Lung (tissue), 12 donors: ENCODE measurements around the gene GPX3. TPM values are rescaled to one million over a fixed set of nuclear protein-coding genes. Genes with fewer than 3 reads are reported as not detected.

Source experiments
- ATAC-seq: fragments of 200-7000 bp; cut with Tn5 transposase; one replicate; pipeline ENCODE4 v1.9.1; 2020; ENCODE audit warnings: moderate number of reproducible peaks; ENCODE audit not compliant: insufficient read depth, low FRiP score
- DNase-seq, 3 donors: peaks; one replicate each; pipeline ENCODE4 v3.0.0-alpha.2; 2013 to 2017
- H3K27ac ChIP-seq, 2 donors: one replicate each; pipeline ENCODE4 v1.5.1; 2013; ENCODE audit warnings: mild to moderate bottlenecking in 2 of 2, moderate library complexity in 2 of 2, control low read depth in 1 of 2, inconsistent platforms in 1 of 2, low read depth in 1 of 2, low read length in 1 of 2
- H3K27me3 ChIP-seq, 3 donors: one replicate each; pipeline ENCODE4 v1.5.1; 2013; ENCODE audit warnings: low read length in 2 of 3; ENCODE audit not compliant: control insufficient read depth in 3 of 3, insufficient read depth in 3 of 3
- H3K36me3 ChIP-seq, 4 donors: one replicate each; pipeline ENCODE4 v1.5.1; 2013; ENCODE audit warnings: low read length in 4 of 4, mild to moderate bottlenecking in 1 of 4, moderate library complexity in 1 of 4; ENCODE audit not compliant: control insufficient read depth in 4 of 4, insufficient read depth in 4 of 4
- H3K4me1 ChIP-seq, 5 donors: one replicate each; pipeline ENCODE4 v1.5.1; 2013; ENCODE audit warnings: low read length in 5 of 5, mild to moderate bottlenecking in 2 of 5, moderate library complexity in 1 of 5; ENCODE audit not compliant: control insufficient read depth in 5 of 5, insufficient read depth in 5 of 5
- H3K4me3 ChIP-seq: one replicate; pipeline ENCODE4 v1.5.1; 2013; ENCODE audit warnings: mild to moderate bottlenecking, control low read depth, moderate library complexity
- H3K9ac ChIP-seq, 2 donors: one replicate each; pipeline ENCODE4 v1.5.1; 2013; ENCODE audit warnings: low read length in 2 of 2, control low read depth in 1 of 2; ENCODE audit not compliant: insufficient read depth in 1 of 2
- H3K9me3 ChIP-seq, 4 donors: one replicate each; pipeline ENCODE4 v1.5.1; 2013; ENCODE audit warnings: low read length in 3 of 4, mild to moderate bottlenecking in 1 of 4, moderate library complexity in 1 of 4; ENCODE audit not compliant: control insufficient read depth in 4 of 4, insufficient read depth in 3 of 4
- WGBS, 2 donors: extraction: QIAGEN DNeasy Blood & Tissue Kit; methylation state at CpG; one replicate each; pipeline ENCODE4 v1.1.7; 2013; 5-methylcytosine and 5-hydroxymethylcytosine counted together
- polyA plus RNA-seq, 2 donors: library from polyadenylated mRNA; stranded (reverse); fragments of 200-250 nt; gene quantifications; one replicate each; pipeline ENCODE4 v1.2.1, GENCODE V29; 2013
- total RNA-seq, 2 donors: library from RNA; depleted of rRNA in 1 of 2; stranded (reverse); fragments of >200 nt in 1 of 2; gene quantifications; one replicate each; pipeline ENCODE4 v1.2.1, GENCODE V29; 2014 to 2021
- TF ChIP-seq, protein P1 (sequence below): IDR thresholded peaks from 2 replicates; pipeline ENCODE4 v1.5.1; 2012; ENCODE audit warnings: mild to moderate bottlenecking; ENCODE audit errors: control extremely low read depth, extremely low read depth
- donor health status: control.
- donor health status: control.
- donor health status: Bipolar disorder and iron deficiency.
- donor health status: healthy.
- donor health status: DM: yes; HTN: yes; CAD: no.

Gene GPX3
- total and polyA plus RNA-seq, 4 donors, result 99.0 to 1,457 (median 826) TPM

DNA sequence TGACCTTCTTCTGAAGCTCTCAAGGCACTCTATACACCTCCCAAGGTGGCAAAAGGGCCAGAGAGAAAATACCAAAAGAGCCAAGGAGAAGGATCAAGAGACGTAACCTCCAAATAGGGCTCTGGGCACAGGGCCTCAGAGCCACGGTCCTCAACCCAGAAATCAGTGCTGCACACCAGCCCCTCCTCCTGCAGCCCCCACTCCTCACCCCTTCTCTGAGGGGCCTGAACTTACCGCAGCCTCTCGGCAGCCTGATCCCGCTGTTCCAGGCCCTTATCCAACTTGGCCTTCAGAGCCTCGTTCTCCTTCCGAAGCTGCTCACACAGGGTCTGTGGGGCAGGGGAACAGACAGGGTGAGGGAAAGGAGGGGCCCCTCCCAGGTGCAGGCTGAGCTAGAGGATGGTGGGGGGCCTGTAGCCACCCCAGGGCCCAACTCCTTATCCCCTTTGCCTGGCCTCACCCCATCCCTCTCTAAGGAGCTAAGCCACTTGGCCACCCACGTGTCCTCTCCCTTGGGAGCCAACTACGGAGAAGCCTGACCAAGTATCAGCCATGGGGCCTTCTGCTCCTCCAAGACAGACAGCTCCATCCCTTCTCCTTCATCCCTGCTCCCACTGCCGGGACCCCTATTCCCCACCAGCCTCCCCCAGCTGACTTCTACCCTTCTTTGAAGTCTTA, 31.7 kb downstream of the GPX3 start:
- H3K4me1 ChIP-seq, result peaks cover 0 to 7% (median 0%) of the 10 kb centered on the region in 5 donors
- 62 to 76% methylated on average over 10 of the region's 10 CpGs for WGBS, 2 donors
- TF ChIP-seq, protein P1, sequence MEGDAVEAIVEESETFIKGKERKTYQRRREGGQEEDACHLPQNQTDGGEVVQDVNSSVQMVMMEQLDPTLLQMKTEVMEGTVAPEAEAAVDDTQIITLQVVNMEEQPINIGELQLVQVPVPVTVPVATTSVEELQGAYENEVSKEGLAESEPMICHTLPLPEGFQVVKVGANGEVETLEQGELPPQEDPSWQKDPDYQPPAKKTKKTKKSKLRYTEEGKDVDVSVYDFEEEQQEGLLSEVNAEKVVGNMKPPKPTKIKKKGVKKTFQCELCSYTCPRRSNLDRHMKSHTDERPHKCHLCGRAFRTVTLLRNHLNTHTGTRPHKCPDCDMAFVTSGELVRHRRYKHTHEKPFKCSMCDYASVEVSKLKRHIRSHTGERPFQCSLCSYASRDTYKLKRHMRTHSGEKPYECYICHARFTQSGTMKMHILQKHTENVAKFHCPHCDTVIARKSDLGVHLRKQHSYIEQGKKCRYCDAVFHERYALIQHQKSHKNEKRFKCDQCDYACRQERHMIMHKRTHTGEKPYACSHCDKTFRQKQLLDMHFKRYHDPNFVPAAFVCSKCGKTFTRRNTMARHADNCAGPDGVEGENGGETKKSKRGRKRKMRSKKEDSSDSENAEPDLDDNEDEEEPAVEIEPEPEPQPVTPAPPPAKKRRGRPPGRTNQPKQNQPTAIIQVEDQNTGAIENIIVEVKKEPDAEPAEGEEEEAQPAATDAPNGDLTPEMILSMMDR, result no peak
- peak overlapping the region in 1 of 2 donors; percentile 69 for H3K27ac ChIP-seq
- DNase-seq (no peak), ATAC-seq (no peak)
- no peaks in the 10 kb centered on the region for H3K9me3 ChIP-seq
- H3K36me3 ChIP-seq, result peaks cover 6 to 70% (median 25%) of the 10 kb centered on the region in 4 donors
- H3K4me3 ChIP-seq, result no peak overlapping the region
- no peak overlapping the region for H3K9ac ChIP-seq
- no peaks in the 10 kb centered on the region for H3K27me3 ChIP-seq

GRCh38 chr5:151052836-151053235, 32.4 kb downstream of the GPX3 start:
- DNase-seq (no peak), ATAC-seq (no peak)
- 69 to 79% methylated on average over 3 of the region's 3 CpGs for WGBS, 2 donors
- H3K9me3 ChIP-seq, result no peaks in the 10 kb centered on the region
- no peak overlapping the region for H3K9ac ChIP-seq
- TF ChIP-seq, protein P1, result no peak
- H3K36me3 ChIP-seq, result peaks cover 4 to 67% (median 25%) of the 10 kb centered on the region in 4 donors
- peak overlapping the region in 1 of 2 donors; percentile 1 for H3K27ac ChIP-seq
- no peaks in the 10 kb centered on the region for H3K27me3 ChIP-seq
- H3K4me3 ChIP-seq, result no peak overlapping the region
- peaks cover 0 to 7% (median 0%) of the 10 kb centered on the region in 5 donors for H3K4me1 ChIP-seq

DNA sequence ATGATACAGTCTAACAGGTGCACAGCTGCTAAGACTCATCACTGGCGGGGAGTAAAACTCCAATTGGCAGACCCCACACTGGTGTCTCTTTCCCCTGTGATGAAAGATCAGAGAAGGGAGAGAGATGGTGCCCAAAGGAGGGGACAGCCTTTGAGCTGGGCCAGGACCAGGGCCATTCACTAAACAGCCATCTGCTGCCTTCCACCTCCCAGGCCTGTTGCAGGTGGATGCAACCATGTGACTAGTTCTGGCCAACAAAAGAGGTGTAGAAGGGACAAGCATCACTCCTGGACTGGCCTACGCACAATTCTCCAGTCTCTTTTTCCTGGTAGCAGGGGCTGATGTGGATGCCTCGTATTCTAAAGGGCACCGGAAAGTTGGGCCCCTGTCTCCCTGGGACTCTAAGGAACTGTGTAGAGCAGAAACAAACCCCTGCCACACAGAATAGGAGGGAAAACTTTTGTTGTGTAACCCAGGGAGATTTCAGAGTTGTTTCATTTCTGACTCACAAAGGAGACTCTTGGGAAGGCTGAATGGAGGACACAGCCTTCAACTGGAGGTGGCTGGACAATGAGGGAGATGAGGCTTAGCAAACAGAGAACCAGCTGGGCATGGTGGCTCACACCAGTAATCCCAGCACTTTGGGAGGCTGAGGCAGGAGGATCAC, 33.5 kb downstream of the GPX3 start:
- TF ChIP-seq, protein P1, result no peak
- no peak for DNase-seq

More for the DNA sequence above, 33.5 kb downstream of the GPX3 start:
- Histone ChIP-seq H3K9me3 (no peaks in the 10 kb centered on the region), H3K27ac (peak overlapping the region in 1 of 2 donors; percentile 2), H3K27me3 (no peaks in the 10 kb centered on the region), H3K36me3 (peaks cover 4 to 65% (median 26%) of the 10 kb centered on the region in 4 donors), H3K4me3 (no peak overlapping the region), H3K4me1 (peaks cover 0 to 11% (median 0%) of the 10 kb centered on the region in 5 donors), H3K9ac (no peak overlapping the region)
- ATAC-seq, result no peak
- 97% methylated on average over 4 of the region's 4 CpGs for WGBS, 2 donors
